ENCODE results near the gene AFG1L.

GRCh38 chr6:108476847-108477430 is 182.1 kb downstream of the AFG1L start:
- TF ChIP-seq LEF1 (IDR thresholded peaks at IDR 0.05; ENCODE audit: borderline replicate concordance), result no peak
- TF ChIP-seq CTBP1 (IDR thresholded peaks at IDR 0.05; ENCODE audit: borderline replicate concordance), result no peak
- TF ChIP-seq TARDBP (IDR thresholded peaks at IDR 0.05), result no peak
- TF ChIP-seq BHLHE40 (IDR thresholded peaks at IDR 0.05; ENCODE audit: borderline replicate concordance), result no peak
- no peak for TF ChIP-seq FOXM1 (IDR thresholded peaks at IDR 0.05; ENCODE audit: borderline replicate concordance)
- TF ChIP-seq NFRKB (IDR thresholded peaks at IDR 0.05), result no peak

Measured in HEK293T (cell line).